GM19239 (cell line): ENCODE data around the gene MYL3.

Experiments used
- DNase-seq: peaks from one replicate; pipeline ENCODE4 v3.0.0; 2011; ENCODE audit warnings: low spot score; ENCODE audit not compliant: insufficient read length
- FAIRE-seq: peaks from 2 replicates; lab custom pipeline; 2011; peaks lifted over from hg19 to GRCh38; lab: Jason Lieb, UNC

Gene MYL3

GRCh38 chr3:46852839-46853355 lies 10.3 kb downstream of the MYL3 start:
- FAIRE-seq, result no peak

GRCh38 chr3:46852334-46852720 lies 10.9 kb downstream of the MYL3 start:
- no peak for FAIRE-seq
- DNase-seq, result no peak

More at GRCh38 chr3:46852839-46853355, 10.3 kb downstream of the MYL3 start:
- no peak for DNase-seq

GRCh38 chr3:46851364-46852333 lies 11.6 kb downstream of the MYL3 start:
- DNase-seq, result no peak
- FAIRE-seq, result no peak

GRCh38 chr3:46850468-46850779 lies 12.8 kb downstream of the MYL3 start:
- DNase-seq (no peak), FAIRE-seq (no peak)

- DNase-seq (no peak), FAIRE-seq (no peak)
Measured at GRCh38 chr3:46849686-46850467, 13.4 kb downstream of the MYL3 start.

- DNase-seq (no peak), FAIRE-seq (no peak)
Measured at GRCh38 chr3:46849045-46849631, 14.1 kb downstream of the MYL3 start.

- FAIRE-seq (no peak), DNase-seq (no peak)
Measured at GRCh38 chr3:46848271-46849044, 14.8 kb downstream of the MYL3 start.

GRCh38 chr3:46847744-46848143 lies 15.5 kb downstream of the MYL3 start:
- no peak for DNase-seq
- FAIRE-seq, result no peak

GRCh38 chr3:46846624-46847542 lies 16.4 kb downstream of the MYL3 start:
- no peak for FAIRE-seq
- no peak for DNase-seq

- DNase-seq, result peak; percentile 81
- FAIRE-seq, result peak; percentile 88
Measured at GRCh38 chr3:46845860-46846623, 17.2 kb downstream of the MYL3 start.

GRCh38 chr3:46845397-46845859 lies 17.8 kb downstream of the MYL3 start:
- DNase-seq (no peak), FAIRE-seq (no peak)

- FAIRE-seq (no peak), DNase-seq (no peak)
Measured at GRCh38 chr3:46844881-46845312, 18.3 kb downstream of the MYL3 start.

GRCh38 chr3:46844397-46844796 lies 18.8 kb downstream of the MYL3 start:
- FAIRE-seq (no peak), DNase-seq (no peak)

GRCh38 chr3:46843508-46843907 lies 19.7 kb downstream of the MYL3 start:
- DNase-seq (no peak), FAIRE-seq (no peak)

- DNase-seq (no peak), FAIRE-seq (no peak)
Measured at GRCh38 chr3:46840491-46840890, 22.8 kb downstream of the MYL3 start.

- no peak for DNase-seq
Measured at GRCh38 chr3:46838301-46838700, 24.9 kb downstream of the MYL3 start.

GRCh38 chr3:46835491-46835890 lies 27.8 kb downstream of the MYL3 start:
- FAIRE-seq (no peak), DNase-seq (no peak)

More at GRCh38 chr3:46838301-46838700, 24.9 kb downstream of the MYL3 start:
- FAIRE-seq, result no peak

GRCh38 chr3:46835054-46835453 lies 28.2 kb downstream of the MYL3 start:
- no peak for FAIRE-seq
- no peak for DNase-seq
